GM12873 (cell line): ENCODE results near the gene CCDC149.

Source experiments
- CTCF ChIP-seq: IDR thresholded peaks from 2 replicates; pipeline ENCODE4 v1.5.1; 2012; ENCODE audit warnings: low read depth, mild to moderate bottlenecking, moderate library complexity, low read length, control low read depth; ENCODE audit not compliant: insufficient read depth; ENCODE audit errors: missing control alignments

Gene CCDC149

GRCh38 chr4:24937176-24937916, 24.5 kb upstream of the CCDC149 start:
- TF ChIP-seq CTCF = no peak

- TF ChIP-seq CTCF = no peak
Measured at GRCh38 chr4:24935856-24936255, 23.0 kb upstream of the CCDC149 start.

GRCh38 chr4:24934311-24934710, 21.5 kb upstream of the CCDC149 start:
- TF ChIP-seq CTCF = no peak

- TF ChIP-seq CTCF = no peak
Measured at GRCh38 chr4:24933684-24934275, 20.9 kb upstream of the CCDC149 start.

GRCh38 chr4:24932515-24933225, 19.8 kb upstream of the CCDC149 start:
- TF ChIP-seq CTCF = no peak

GRCh38 chr4:24930151-24930550, 17.3 kb upstream of the CCDC149 start:
- no peak for TF ChIP-seq CTCF

- TF ChIP-seq CTCF = no peak
Measured at GRCh38 chr4:24928708-24929107, 15.9 kb upstream of the CCDC149 start.
